ENCODE results near the gene LTBP1.
"Not testable (repeated sequence)": the region's sequence is repeated elsewhere in the genome, so short reads cannot be mapped to it uniquely, and the experiment has no call there.

Gene LTBP1

GRCh38 chr2:33404321-33404720 lies 457.6 kb downstream of the LTBP1 start:
- DNase-seq = no peak

GRCh38 chr2:33406622-33407021 lies 459.9 kb downstream of the LTBP1 start:
- no peak for DNase-seq

- no peak for DNase-seq
These were observed 461.4 kb downstream of the LTBP1 start for GRCh38 chr2:33408109-33408508.

GRCh38 chr2:33409417-33409955 lies 462.7 kb downstream of the LTBP1 start:
- DNase-seq = no peak

- DNase-seq = no peak
These were observed 465.0 kb downstream of the LTBP1 start for GRCh38 chr2:33411765-33412164.

GRCh38 chr2:33412920-33413319 lies 466.2 kb downstream of the LTBP1 start:
- DNase-seq = no peak

- no peak for DNase-seq
These were observed 472.9 kb downstream of the LTBP1 start for GRCh38 chr2:33419581-33420200.

- no peak for DNase-seq
These were observed 474.0 kb downstream of the LTBP1 start for GRCh38 chr2:33420726-33421125.

GRCh38 chr2:33421820-33422219 lies 475.1 kb downstream of the LTBP1 start:
- DNase-seq = no peak

GRCh38 chr2:33425161-33425560 lies 478.4 kb downstream of the LTBP1 start:
- no peak for DNase-seq

- DNase-seq = no peak
These were observed 478.9 kb downstream of the LTBP1 start for GRCh38 chr2:33425586-33426031.

GRCh38 chr2:33426666-33427231 lies 480.0 kb downstream of the LTBP1 start:
- no peak for DNase-seq

- DNase-seq = no peak
These were observed 483.3 kb downstream of the LTBP1 start for GRCh38 chr2:33430077-33430476.

- no peak for DNase-seq
These were observed 484.1 kb downstream of the LTBP1 start for GRCh38 chr2:33430856-33431255.

- DNase-seq = no peak
These were observed 486.1 kb downstream of the LTBP1 start for GRCh38 chr2:33432871-33433270.

GRCh38 chr2:33433279-33434235 lies 486.8 kb downstream of the LTBP1 start:
- DNase-seq = no peak

GRCh38 chr2:33435518-33435917 lies 488.8 kb downstream of the LTBP1 start:
- no peak for DNase-seq

GRCh38 chr2:33436083-33436482 lies 489.3 kb downstream of the LTBP1 start:
- no peak for DNase-seq

GRCh38 chr2:33437297-33437696 lies 490.5 kb downstream of the LTBP1 start:
- no peak for DNase-seq

- no peak for DNase-seq
These were observed 491.1 kb downstream of the LTBP1 start for GRCh38 chr2:33437815-33438214.

- no peak for DNase-seq
These were observed 494.6 kb downstream of the LTBP1 start for GRCh38 chr2:33441235-33441810.

GRCh38 chr2:33442052-33442451 lies 495.3 kb downstream of the LTBP1 start:
- DNase-seq = not testable (repeated sequence)

GRCh38 chr2:33442528-33443079 lies 495.9 kb downstream of the LTBP1 start:
- no peak for DNase-seq

Data from SIG-M5 (cell line).